ENCODE results near the gene NEK1.

DNA sequence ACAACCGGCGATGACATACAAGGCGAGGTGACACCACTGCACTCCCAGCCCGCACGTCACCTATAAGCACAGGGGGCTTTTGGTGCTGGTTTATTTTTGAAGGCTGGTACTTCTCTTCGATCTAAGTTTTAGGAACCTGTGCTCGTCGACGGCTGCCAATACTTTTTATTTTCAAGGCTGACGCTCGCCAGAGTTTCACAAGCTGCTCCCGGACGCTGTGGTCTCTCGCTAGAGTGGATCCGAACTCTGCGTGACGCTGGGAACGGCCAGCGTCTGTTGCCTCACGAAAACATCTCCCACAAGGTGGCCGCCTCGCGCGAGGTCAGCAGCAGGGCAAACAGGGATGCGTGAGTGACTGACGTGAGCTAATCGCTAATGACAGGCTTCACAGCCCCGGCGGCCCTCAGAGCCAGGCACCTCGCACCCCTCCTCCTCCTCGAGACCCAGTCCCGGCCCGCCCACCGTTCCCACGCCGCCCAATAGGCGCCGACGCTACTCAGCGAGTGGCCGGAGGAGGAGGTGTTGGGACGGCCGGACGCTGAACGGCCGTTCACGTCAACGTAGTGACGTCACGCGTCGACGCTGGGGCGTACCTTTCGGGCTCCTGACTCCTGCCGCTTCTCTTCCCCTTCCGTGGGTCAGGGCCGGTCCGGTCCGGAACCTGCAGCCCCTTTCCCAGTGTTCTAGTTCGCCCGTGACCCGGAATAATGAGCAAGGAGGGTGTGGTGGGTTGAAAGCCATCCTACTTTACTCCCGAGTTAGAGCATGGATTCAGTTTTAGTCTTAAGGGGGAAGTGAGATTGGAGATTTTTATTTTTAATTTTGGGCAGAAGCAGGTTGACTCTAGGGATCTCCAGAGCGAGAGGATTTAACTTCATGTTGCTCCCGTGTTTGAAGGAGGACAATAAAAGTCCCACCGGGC is 7.8 kb upstream of the NEK1 start, which contains the start of gene CLCN3:
- TF ChIP-seq POLR2A (IDR thresholded peaks at IDR 0.05): peak; percentile 71 to 98
- TF ChIP-seq, protein P1, sequence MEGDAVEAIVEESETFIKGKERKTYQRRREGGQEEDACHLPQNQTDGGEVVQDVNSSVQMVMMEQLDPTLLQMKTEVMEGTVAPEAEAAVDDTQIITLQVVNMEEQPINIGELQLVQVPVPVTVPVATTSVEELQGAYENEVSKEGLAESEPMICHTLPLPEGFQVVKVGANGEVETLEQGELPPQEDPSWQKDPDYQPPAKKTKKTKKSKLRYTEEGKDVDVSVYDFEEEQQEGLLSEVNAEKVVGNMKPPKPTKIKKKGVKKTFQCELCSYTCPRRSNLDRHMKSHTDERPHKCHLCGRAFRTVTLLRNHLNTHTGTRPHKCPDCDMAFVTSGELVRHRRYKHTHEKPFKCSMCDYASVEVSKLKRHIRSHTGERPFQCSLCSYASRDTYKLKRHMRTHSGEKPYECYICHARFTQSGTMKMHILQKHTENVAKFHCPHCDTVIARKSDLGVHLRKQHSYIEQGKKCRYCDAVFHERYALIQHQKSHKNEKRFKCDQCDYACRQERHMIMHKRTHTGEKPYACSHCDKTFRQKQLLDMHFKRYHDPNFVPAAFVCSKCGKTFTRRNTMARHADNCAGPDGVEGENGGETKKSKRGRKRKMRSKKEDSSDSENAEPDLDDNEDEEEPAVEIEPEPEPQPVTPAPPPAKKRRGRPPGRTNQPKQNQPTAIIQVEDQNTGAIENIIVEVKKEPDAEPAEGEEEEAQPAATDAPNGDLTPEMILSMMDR (IDR thresholded peaks at IDR 0.05): peak in 1 of 6 experiments; percentile 44
